Gastroesophageal sphincter (tissue), 3 donors: Measurements from ENCODE around the gene GALNT17.

Source experiments
- CTCF ChIP-seq, 4 experiments: fragments of 200-600 bp in 2 of 4; fragments of 450-650 bp in 2 of 4; sonication (generic) in 1 of 4; IDR thresholded peaks; one replicate each; pipeline ENCODE4 v1.5.1; 2017 to 2019; ENCODE audit warnings: antibody characterized with exemption in 4 of 4, mild to moderate bottlenecking in 2 of 4, moderate library complexity in 2 of 4
- POLR2A ChIP-seq, 2 donors: fragments of 450-650 bp; IDR thresholded peaks; one replicate each; pipeline ENCODE4 v1.6.1; 2017; ENCODE audit warnings: antibody characterized with exemption in 2 of 2, mild to moderate bottlenecking in 2 of 2, moderate library complexity in 1 of 2

- TF ChIP-seq CTCF (IDR thresholded peaks at IDR 0.05) (no peak), POLR2A (IDR thresholded peaks at IDR 0.05) (no peak)
Observed at GRCh38 chr7:71470830-71471229, 338.9 kb downstream of the GALNT17 start.
